H9 (cell line): ENCODE measurements around the gene ERVH48-1. TPM values are rescaled to one million over a fixed set of nuclear protein-coding genes. Genes with fewer than 3 reads are reported as not detected.

Experiments used
- DNase-seq: peaks from one replicate; pipeline ENCODE4 v3.0.0-alpha.2; 2017
- H2AFZ ChIP-seq: one replicate; pipeline ENCODE4 v1.6.1; 2013; ENCODE audit warnings: mild to moderate bottlenecking, low read length, control low read depth, moderate library complexity
- H2AK5ac ChIP-seq: 2 replicates; pipeline ENCODE4 v1.6.1; 2013; ENCODE audit warnings: low read length, control low read depth, mixed read lengths; ENCODE audit not compliant: insufficient read length
- H2BK120ac ChIP-seq: one replicate; pipeline ENCODE4 v1.6.1; 2013; ENCODE audit warnings: low read depth, mild to moderate bottlenecking, low read length, control low read depth, inconsistent platforms; ENCODE audit not compliant: poor library complexity, severe bottlenecking
- H2BK12ac ChIP-seq: 2 replicates; pipeline ENCODE4 v1.6.1; 2013; ENCODE audit warnings: low read length, control low read depth, mixed read lengths, low read depth; ENCODE audit not compliant: insufficient read length
- H2BK15ac ChIP-seq: 2 replicates; pipeline ENCODE4 v1.6.1; 2013; ENCODE audit warnings: low read depth, low read length, control low read depth
- H2BK20ac ChIP-seq: one replicate; pipeline ENCODE4 v1.6.1; 2013; ENCODE audit warnings: low read depth, mild to moderate bottlenecking, low read length, control low read depth, inconsistent platforms; ENCODE audit not compliant: poor library complexity, severe bottlenecking
- H2BK5ac ChIP-seq: 2 replicates; pipeline ENCODE4 v1.6.1; 2013; ENCODE audit warnings: low read length, control low read depth, mixed read lengths; ENCODE audit not compliant: insufficient read length
- H3K14ac ChIP-seq: 2 replicates; pipeline ENCODE4 v1.6.1; 2013; ENCODE audit warnings: low read length, control low read depth; ENCODE audit not compliant: insufficient read depth
- H3K18ac ChIP-seq: 2 replicates; pipeline ENCODE4 v1.6.1; 2013; ENCODE audit warnings: low read depth, mild to moderate bottlenecking, mixed read lengths, low read length, control low read depth; ENCODE audit not compliant: insufficient read length
- H3K23ac ChIP-seq: 2 replicates; pipeline ENCODE4 v1.6.1; 2013; ENCODE audit warnings: low read length, control low read depth, mixed read lengths, low read depth; ENCODE audit not compliant: insufficient read length
- H3K23me2 ChIP-seq: 2 replicates; pipeline ENCODE4 v1.6.1; 2013; ENCODE audit warnings: low read depth, mild to moderate bottlenecking, mixed read lengths, low read length, control low read depth; ENCODE audit not compliant: insufficient read length, poor library complexity, severe bottlenecking
- H3K27ac ChIP-seq: 2 replicates; pipeline ENCODE4 v1.5.1; 2013; ENCODE audit warnings: low read length, control low read depth, mixed read lengths, low read depth; ENCODE audit not compliant: insufficient read length
- H3K27me3 ChIP-seq: 2 replicates; pipeline ENCODE4 v1.6.1; 2013; ENCODE audit warnings: low read length, control low read depth, inconsistent platforms; ENCODE audit not compliant: insufficient read depth
- H3K4ac ChIP-seq: 2 replicates; pipeline ENCODE4 v1.6.1; 2013; ENCODE audit warnings: low read depth, mild to moderate bottlenecking, control low read depth, inconsistent platforms, low read length, moderate library complexity
- H3K4me1 ChIP-seq: 2 replicates; pipeline ENCODE4 v1.6.1; 2013; ENCODE audit warnings: low read length, control low read depth, inconsistent platforms; ENCODE audit not compliant: insufficient read depth
- H3K4me2 ChIP-seq: 2 replicates; pipeline ENCODE4 v1.6.1; 2013; ENCODE audit warnings: low read length, control low read depth, mixed read lengths; ENCODE audit not compliant: insufficient read length, insufficient read depth
- H3K56ac ChIP-seq: 2 replicates; pipeline ENCODE4 v1.6.1; 2013; ENCODE audit warnings: low read depth, mild to moderate bottlenecking, mixed read lengths, low read length, control low read depth; ENCODE audit not compliant: insufficient read length
- H3K79me1 ChIP-seq: 2 replicates; pipeline ENCODE4 v1.6.1; 2013; ENCODE audit warnings: low read depth, mild to moderate bottlenecking, moderate library complexity, low read length, control low read depth, inconsistent platforms; ENCODE audit not compliant: insufficient read depth, poor library complexity, severe bottlenecking
- H3K79me2 ChIP-seq: 2 replicates; pipeline ENCODE4 v1.6.1; 2013; ENCODE audit warnings: low read length, control low read depth, inconsistent platforms; ENCODE audit not compliant: insufficient read depth
- H3K9ac ChIP-seq: 2 replicates; pipeline ENCODE4 v1.6.1; 2013; ENCODE audit warnings: low read length, control low read depth, mixed read lengths; ENCODE audit not compliant: insufficient read length; ENCODE audit errors: extremely low read depth
- H3K9me3 ChIP-seq: one replicate; pipeline ENCODE4 v1.6.1; 2013; ENCODE audit warnings: low read depth, low read length, inconsistent platforms; ENCODE audit not compliant: control insufficient read depth
- H3T11ph ChIP-seq: one replicate; pipeline ENCODE4 v1.6.1; 2013; ENCODE audit warnings: mild to moderate bottlenecking, low read length, control low read depth, inconsistent platforms
- H4K20me1 ChIP-seq: one replicate; pipeline ENCODE4 v1.6.1; 2013; ENCODE audit not compliant: control insufficient read depth, insufficient read length, insufficient read depth
- H4K5ac ChIP-seq: 2 replicates; pipeline ENCODE4 v1.6.1; 2013; ENCODE audit warnings: low read depth, mild to moderate bottlenecking, mixed read lengths, low read length, control low read depth; ENCODE audit not compliant: insufficient read length
- H4K8ac ChIP-seq: replicated peaks from 2 replicates; pipeline ENCODE4 v1.6.1; 2013; ENCODE audit warnings: low read length, control low read depth, mixed read lengths, low read depth; ENCODE audit not compliant: insufficient read length
- H4K91ac ChIP-seq: 2 replicates; pipeline ENCODE4 v1.6.1; 2013; ENCODE audit warnings: low read depth, mild to moderate bottlenecking, moderate library complexity, mixed read lengths, low read length, control low read depth; ENCODE audit not compliant: insufficient read length
- H3K27ac Mint-ChIP-seq, 3 experiments: 2 replicates in 2 of 3; 3 replicates in 1 of 3; pipeline ENCODE4 v1.8.0; 2020 to 2021; ENCODE audit warnings: mixed read lengths in 3 of 3, mild to moderate bottlenecking in 1 of 3, moderate library complexity in 1 of 3
- H3K27me3 Mint-ChIP-seq: 2 replicates; pipeline ENCODE4 v1.8.0; 2021; ENCODE audit warnings: low read depth, mild to moderate bottlenecking, moderate library complexity, mixed read lengths
- H3K36me3 Mint-ChIP-seq, 3 experiments: 2 replicates in 2 of 3; 3 replicates in 1 of 3; pipeline ENCODE4 v1.8.0; 2020 to 2021; ENCODE audit warnings: low read depth in 3 of 3, mixed read lengths in 3 of 3; ENCODE audit not compliant: insufficient read depth in 1 of 3
- H3K4me1 Mint-ChIP-seq, 2 experiments: 2 replicates each; pipeline ENCODE4 v1.8.0; 2020; ENCODE audit warnings: mixed read lengths in 2 of 2
- H3K4me3 Mint-ChIP-seq, 2 experiments: 2 replicates in 1 of 2; 3 replicates in 1 of 2; pipeline ENCODE4 v1.8.0; 2020 to 2021; ENCODE audit warnings: mild to moderate bottlenecking in 2 of 2, mixed read lengths in 2 of 2, moderate library complexity in 1 of 2
- H3K9me3 Mint-ChIP-seq, 2 experiments: 2 replicates in 1 of 2; 3 replicates in 1 of 2; pipeline ENCODE4 v1.8.0; 2020; ENCODE audit warnings: mild to moderate bottlenecking in 2 of 2, mixed read lengths in 2 of 2, moderate library complexity in 1 of 2
- WGBS: extraction: QIAGEN DNeasy Blood & Tissue Kit; methylation state at CpG from one replicate; pipeline ENCODE4 v1.1.7; 2013; ENCODE audit warnings: missing lambda C conversion rate, low lambda C conversion rate, mixed read lengths; ENCODE audit not compliant: insufficient read length; ENCODE audit errors: extremely low coverage; 5-methylcytosine and 5-hydroxymethylcytosine counted together
- total RNA-seq: library from RNA; stranded (reverse); gene quantifications from 2 replicates; pipeline ENCODE4 v1.2.1, GENCODE V29; 2021
- TF ChIP-seq, protein P1 (sequence below): fragments of 200-600 bp; sonication (generic); conservative IDR thresholded peaks from 3 replicates; pipeline ENCODE4 v1.8.0; 2021; ENCODE audit warnings: antibody characterized with exemption, mild to moderate bottlenecking

ERVH48-1 gene
- total RNA-seq, 1 experiment from 2014 or later = 234 TPM

DNA sequence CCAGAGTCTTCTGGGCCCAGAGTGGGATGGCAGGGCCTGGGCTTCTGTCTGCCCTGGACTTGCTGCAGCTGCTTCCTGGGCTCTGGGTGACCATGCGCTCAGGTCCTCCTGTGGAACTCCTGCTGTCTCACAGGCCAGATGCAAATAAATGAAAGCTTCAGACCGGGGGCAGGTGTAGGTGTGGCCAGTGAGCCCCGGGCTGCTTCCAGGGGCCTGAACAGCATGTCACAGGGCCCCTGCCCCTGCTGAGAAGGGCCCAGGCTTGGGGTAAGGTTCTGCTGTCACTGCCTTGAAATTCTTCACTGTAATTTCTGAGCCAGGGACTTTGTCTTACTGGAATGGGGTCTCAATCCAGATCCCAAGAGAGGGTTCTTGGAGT is 46.5 kb upstream of the ERVH48-1 start:
- Histone ChIP-seq H4K8ac (no peak overlapping the region), H3K9me3 (no peaks in the 10 kb centered on the region), H3K27ac (peak overlapping the region; percentile 21), H3T11ph (no peak overlapping the region), H2BK5ac (no peak overlapping the region), H4K91ac (no peak overlapping the region), H3K4me2 (no peak overlapping the region), H4K20me1 (no peaks in the 10 kb centered on the region), H2BK120ac (no peak overlapping the region), H3K23ac (no peak overlapping the region), H3K4me1 (peaks cover 3% of the 10 kb centered on the region; the same call in 1 of the 2 replicates), H4K5ac (no peak overlapping the region), H3K14ac (no peak overlapping the region; the same call in 1 of the 2 replicates), H2BK20ac (no peak overlapping the region), H3K79me2 (peaks cover 6% of the 10 kb centered on the region; the same call in 1 of the 2 replicates), H3K56ac (no peak overlapping the region), H3K27me3 (no peaks in the 10 kb centered on the region), H3K4ac (no peak overlapping the region), H2BK15ac (no peak overlapping the region), H2BK12ac (no peak overlapping the region), H3K9ac (no peak overlapping the region), H3K23me2 (peaks cover 4% of the 10 kb centered on the region), H3K18ac (no peak overlapping the region), H2AFZ (no peak overlapping the region), H2AK5ac (no peak overlapping the region), H3K79me1 (no peaks in the 10 kb centered on the region)
- peak; percentile 80 for DNase-seq
- peak overlapping the region; percentile 82 to 97 (median 93) for H3K27ac Mint-ChIP-seq
- peaks cover 40% of the 10 kb centered on the region in 2 experiments for H3K4me1 Mint-ChIP-seq
- H3K36me3 Mint-ChIP-seq = peaks cover 10 to 12% (median 10%) of the 10 kb centered on the region in 3 experiments
- peaks cover 6 to 7% of the 10 kb centered on the region in 2 experiments for H3K9me3 Mint-ChIP-seq
- peak overlapping the region in 1 of 2 experiments; percentile 32; a peak in 2 of 5 replicates for H3K4me3 Mint-ChIP-seq
- no peaks in the 10 kb centered on the region for H3K27me3 Mint-ChIP-seq
- TF ChIP-seq, protein P1, sequence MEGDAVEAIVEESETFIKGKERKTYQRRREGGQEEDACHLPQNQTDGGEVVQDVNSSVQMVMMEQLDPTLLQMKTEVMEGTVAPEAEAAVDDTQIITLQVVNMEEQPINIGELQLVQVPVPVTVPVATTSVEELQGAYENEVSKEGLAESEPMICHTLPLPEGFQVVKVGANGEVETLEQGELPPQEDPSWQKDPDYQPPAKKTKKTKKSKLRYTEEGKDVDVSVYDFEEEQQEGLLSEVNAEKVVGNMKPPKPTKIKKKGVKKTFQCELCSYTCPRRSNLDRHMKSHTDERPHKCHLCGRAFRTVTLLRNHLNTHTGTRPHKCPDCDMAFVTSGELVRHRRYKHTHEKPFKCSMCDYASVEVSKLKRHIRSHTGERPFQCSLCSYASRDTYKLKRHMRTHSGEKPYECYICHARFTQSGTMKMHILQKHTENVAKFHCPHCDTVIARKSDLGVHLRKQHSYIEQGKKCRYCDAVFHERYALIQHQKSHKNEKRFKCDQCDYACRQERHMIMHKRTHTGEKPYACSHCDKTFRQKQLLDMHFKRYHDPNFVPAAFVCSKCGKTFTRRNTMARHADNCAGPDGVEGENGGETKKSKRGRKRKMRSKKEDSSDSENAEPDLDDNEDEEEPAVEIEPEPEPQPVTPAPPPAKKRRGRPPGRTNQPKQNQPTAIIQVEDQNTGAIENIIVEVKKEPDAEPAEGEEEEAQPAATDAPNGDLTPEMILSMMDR = no peak
- no CpG with 5 or more reads among the region's 3 CpGs for WGBS
